HepG2 (cell line): ENCODE data around the gene TMEM219. TPM values are rescaled to one million over a fixed set of nuclear protein-coding genes. Genes with fewer than 3 reads are reported as not detected.

Experiments
- FOXK2 ChIP-seq: fragments of 450-650 bp; IDR thresholded peaks from 2 replicates; pipeline ENCODE4 v1.6.1; 2016
- JUND ChIP-seq: sonication (generic); formaldehyde crosslinking; IDR thresholded peaks from 2 replicates; pipeline ENCODE4 v1.8.0; 2022; ENCODE audit warnings: mild to moderate bottlenecking, missing genetic modification reagents
- KLF12 ChIP-seq: sonication (generic); formaldehyde crosslinking; IDR thresholded peaks from 2 replicates; pipeline ENCODE4 v1.4.0; 2020; ENCODE audit warnings: missing genetic modification reagents, borderline replicate concordance
- POLR2AphosphoS5 ChIP-seq: IDR thresholded peaks from 2 replicates; pipeline ENCODE4 v1.6.1; 2012; ENCODE audit warnings: low read depth, low read length
- ZIK1 ChIP-seq: sonication (generic); formaldehyde crosslinking; IDR thresholded peaks from 2 replicates; pipeline ENCODE4 v1.5.0; 2020; ENCODE audit warnings: mild to moderate bottlenecking, low read depth, missing genetic modification reagents, borderline replicate concordance
- ZNF296 ChIP-seq: sonication (generic); formaldehyde crosslinking; conservative IDR thresholded peaks from 2 replicates; pipeline ENCODE4 v1.5.0; 2020; ENCODE audit warnings: mild to moderate bottlenecking, missing genetic modification reagents
- ZNF329 ChIP-seq: sonication (generic); formaldehyde crosslinking; IDR thresholded peaks from 2 replicates; pipeline ENCODE4 v1.9.0; 2021; ENCODE audit warnings: low read depth, mild to moderate bottlenecking, missing genetic modification reagents
- ZNF446 ChIP-seq: sonication (generic); formaldehyde crosslinking; IDR thresholded peaks from 2 replicates; pipeline ENCODE4 v1.5.0; 2020; ENCODE audit warnings: mild to moderate bottlenecking, missing genetic modification reagents
- ZNF468 ChIP-seq: sonication (generic); formaldehyde crosslinking; IDR thresholded peaks from 2 replicates; pipeline ENCODE4 v1.8.0; 2022; ENCODE audit warnings: mild to moderate bottlenecking, moderate library complexity, missing genetic modification reagents
- ZNF496 ChIP-seq: sonication (generic); formaldehyde crosslinking; IDR thresholded peaks from 2 replicates; pipeline ENCODE4 v1.8.1; 2023; ENCODE audit warnings: mild to moderate bottlenecking, moderate library complexity, missing genetic modification reagents; ENCODE audit not compliant: insufficient replicate concordance
- ZNF549 ChIP-seq: sonication (generic); formaldehyde crosslinking; IDR thresholded peaks from 2 replicates; pipeline ENCODE4 v1.5.0; 2020; ENCODE audit warnings: missing genetic modification reagents
- ZNF556 ChIP-seq: sonication (generic); formaldehyde crosslinking; IDR thresholded peaks from 2 replicates; pipeline ENCODE4 v1.4.0; 2020; ENCODE audit warnings: mild to moderate bottlenecking, missing genetic modification reagents, borderline replicate concordance
- ZNF747 ChIP-seq: sonication (generic); formaldehyde crosslinking; IDR thresholded peaks from 2 replicates; pipeline ENCODE4 v1.8.1; 2023; ENCODE audit warnings: missing genetic modification reagents, mild to moderate bottlenecking, borderline replicate concordance
- ZNF782 ChIP-seq: sonication (generic); formaldehyde crosslinking; IDR thresholded peaks from 2 replicates; pipeline ENCODE4 v1.4.0; 2020; ENCODE audit warnings: missing genetic modification reagents, mild to moderate bottlenecking, borderline replicate concordance
- polyA plus RNA-seq, 8 experiments: library from polyadenylated mRNA; depleted of rRNA in 3 of 8; stranded (reverse) in 7 of 8; unstranded in 1 of 8; fragments of >200 nt; fragmentation: Illumina TruSeq in 4 of 8; extraction: Trizol in 4 of 8; gene quantifications; 2 replicates each; pipeline versions ENCODE4 v1.2.1 to v1.2.3, GENCODE V29; 2011 to 2016; ENCODE audit warnings: low read depth in 4 of 8, missing spikeins in 1 of 8, mixed read lengths in 1 of 8; ENCODE audit not compliant: insufficient read depth in 1 of 8
- total RNA-seq, 5 experiments: library from RNA; depleted of rRNA; stranded (reverse); fragments of >200 nt; fragmentation: Illumina TruSeq; extraction: Trizol; gene quantifications; 2 replicates each; pipeline ENCODE4 v1.2.3, GENCODE V29; 2016; ENCODE audit warnings: low read depth in 1 of 5
- TF ChIP-seq, protein P1 (sequence below): sonication (generic); formaldehyde crosslinking; IDR thresholded peaks from 2 replicates; pipeline ENCODE4 v1.4.0; 2020; ENCODE audit warnings: mild to moderate bottlenecking, missing genetic modification reagents
- TF ChIP-seq, protein P2 (sequence below): sonication (generic); formaldehyde crosslinking; IDR thresholded peaks from 2 replicates; pipeline ENCODE4 v1.4.0; 2020; ENCODE audit warnings: low read depth, missing genetic modification reagents
- TF ChIP-seq, protein P3 (sequence below): sonication (generic); formaldehyde crosslinking; IDR thresholded peaks from 2 replicates; pipeline ENCODE4 v1.8.1; 2023; ENCODE audit warnings: mild to moderate bottlenecking, moderate library complexity, missing genetic modification reagents
- TF ChIP-seq, protein P4 (sequence below): sonication (generic); formaldehyde crosslinking; IDR thresholded peaks from 2 replicates; pipeline ENCODE4 v1.5.0; 2020; ENCODE audit warnings: mild to moderate bottlenecking, missing genetic modification reagents
- TF ChIP-seq, protein P5 (sequence below): IDR thresholded peaks from 2 replicates; pipeline ENCODE4 v1.6.1; 2018; ENCODE audit warnings: missing genetic modification reagents

TMEM219 gene
- total and polyA plus RNA-seq, 2 of the 13 experiments (the other 11 are each of a cell fraction or from before 2014, with no cell fraction given): 105 to 115 TPM

DNA sequence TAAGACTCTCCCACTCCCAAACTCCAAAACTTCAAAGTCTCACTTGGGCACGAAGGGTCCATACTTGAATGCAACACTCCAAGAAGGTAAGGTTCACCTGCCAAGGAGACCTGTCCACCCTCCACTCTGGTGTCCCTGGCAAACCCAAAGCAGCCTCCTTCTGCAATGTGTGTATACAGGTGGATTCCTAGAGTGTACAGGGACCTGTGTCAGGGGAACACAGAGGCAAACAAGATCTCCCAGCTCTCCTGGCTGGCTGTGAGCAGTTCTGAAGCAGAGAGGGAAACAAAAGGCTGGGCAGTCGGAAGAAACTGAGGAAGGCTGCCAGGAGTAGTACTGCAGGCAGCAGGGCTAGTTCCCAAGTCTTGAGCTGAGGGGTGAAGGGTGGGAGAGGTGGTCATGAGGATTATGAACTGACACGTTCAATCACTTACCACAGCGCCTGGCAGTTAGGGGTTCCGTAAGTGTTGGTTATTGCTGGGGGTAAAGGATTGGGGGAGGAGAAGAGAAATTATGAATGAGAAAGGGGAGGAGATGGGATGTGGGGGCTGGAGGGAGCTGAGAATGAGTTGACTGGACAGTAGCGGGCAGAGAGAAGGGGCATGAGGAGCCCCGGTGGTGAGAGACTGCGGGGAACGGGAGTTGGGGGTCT, 36.6 kb upstream of the TMEM219 start (continued):
- TF ChIP-seq, protein P1, sequence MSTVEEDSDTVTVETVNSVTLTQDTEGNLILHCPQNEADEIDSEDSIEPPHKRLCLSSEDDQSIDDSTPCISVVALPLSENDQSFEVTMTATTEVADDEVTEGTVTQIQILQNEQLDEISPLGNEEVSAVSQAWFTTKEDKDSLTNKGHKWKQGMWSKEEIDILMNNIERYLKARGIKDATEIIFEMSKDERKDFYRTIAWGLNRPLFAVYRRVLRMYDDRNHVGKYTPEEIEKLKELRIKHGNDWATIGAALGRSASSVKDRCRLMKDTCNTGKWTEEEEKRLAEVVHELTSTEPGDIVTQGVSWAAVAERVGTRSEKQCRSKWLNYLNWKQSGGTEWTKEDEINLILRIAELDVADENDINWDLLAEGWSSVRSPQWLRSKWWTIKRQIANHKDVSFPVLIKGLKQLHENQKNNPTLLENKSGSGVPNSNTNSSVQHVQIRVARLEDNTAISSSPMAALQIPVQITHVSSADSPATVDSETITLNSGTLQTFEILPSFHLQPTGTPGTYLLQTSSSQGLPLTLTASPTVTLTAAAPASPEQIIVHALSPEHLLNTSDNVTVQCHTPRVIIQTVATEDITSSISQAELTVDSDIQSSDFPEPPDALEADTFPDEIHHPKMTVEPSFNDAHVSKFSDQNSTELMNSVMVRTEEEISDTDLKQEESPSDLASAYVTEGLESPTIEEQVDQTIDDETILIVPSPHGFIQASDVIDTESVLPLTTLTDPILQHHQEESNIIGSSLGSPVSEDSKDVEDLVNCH (CRISPR knock-in tag): 0 out of 2 replicates have a peak, but pooled peaks have one; percentile 38
- no peak for TF ChIP-seq ZNF549 (CRISPR knock-in tag)
- no peak for TF ChIP-seq KLF12 (CRISPR knock-in tag)
- TF ChIP-seq ZNF468 (CRISPR knock-in tag): no peak
- TF ChIP-seq ZNF782 (CRISPR knock-in tag): no peak
- TF ChIP-seq ZNF296 (CRISPR knock-in tag): 0 out of 2 replicates have a peak, but pooled peaks have one; percentile 26
- TF ChIP-seq, protein P2, sequence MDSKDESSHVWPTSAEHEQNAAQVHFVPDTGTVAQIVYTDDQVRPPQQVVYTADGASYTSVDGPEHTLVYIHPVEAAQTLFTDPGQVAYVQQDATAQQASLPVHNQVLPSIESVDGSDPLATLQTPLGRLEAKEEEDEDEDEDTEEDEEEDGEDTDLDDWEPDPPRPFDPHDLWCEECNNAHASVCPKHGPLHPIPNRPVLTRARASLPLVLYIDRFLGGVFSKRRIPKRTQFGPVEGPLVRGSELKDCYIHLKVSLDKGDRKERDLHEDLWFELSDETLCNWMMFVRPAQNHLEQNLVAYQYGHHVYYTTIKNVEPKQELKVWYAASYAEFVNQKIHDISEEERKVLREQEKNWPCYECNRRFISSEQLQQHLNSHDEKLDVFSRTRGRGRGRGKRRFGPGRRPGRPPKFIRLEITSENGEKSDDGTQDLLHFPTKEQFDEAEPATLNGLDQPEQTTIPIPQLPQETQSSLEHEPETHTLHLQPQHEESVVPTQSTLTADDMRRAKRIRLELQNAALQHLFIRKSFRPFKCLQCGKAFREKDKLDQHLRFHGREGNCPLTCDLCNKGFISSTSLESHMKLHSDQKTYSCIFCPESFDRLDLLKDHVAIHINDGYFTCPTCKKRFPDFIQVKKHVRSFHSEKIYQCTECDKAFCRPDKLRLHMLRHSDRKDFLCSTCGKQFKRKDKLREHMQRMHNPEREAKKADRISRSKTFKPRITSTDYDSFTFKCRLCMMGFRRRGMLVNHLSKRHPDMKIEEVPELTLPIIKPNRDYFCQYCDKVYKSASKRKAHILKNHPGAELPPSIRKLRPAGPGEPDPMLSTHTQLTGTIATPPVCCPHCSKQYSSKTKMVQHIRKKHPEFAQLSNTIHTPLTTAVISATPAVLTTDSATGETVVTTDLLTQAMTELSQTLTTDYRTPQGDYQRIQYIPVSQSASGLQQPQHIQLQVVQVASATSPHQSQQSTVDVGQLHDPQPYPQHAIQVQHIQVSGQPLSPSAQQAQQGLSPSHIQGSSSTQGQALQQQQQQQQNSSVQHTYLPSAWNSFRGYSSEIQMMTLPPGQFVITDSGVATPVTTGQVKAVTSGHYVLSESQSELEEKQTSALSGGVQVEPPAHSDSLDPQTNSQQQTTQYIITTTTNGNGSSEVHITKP (CRISPR knock-in tag): 0 out of 2 replicates have a peak, but pooled peaks have one; percentile 12
- no peak for TF ChIP-seq JUND (CRISPR knock-in tag)
- TF ChIP-seq ZIK1 (CRISPR knock-in tag): peak; percentile 6; the same call in 1 of the 2 replicates
- no peak for TF ChIP-seq ZNF747 (CRISPR knock-in tag)
- no peak for TF ChIP-seq FOXK2
- TF ChIP-seq POLR2AphosphoS5: no peak
- TF ChIP-seq ZNF556 (CRISPR knock-in tag): no peak
- no peak for TF ChIP-seq ZNF329
- TF ChIP-seq, protein P3, sequence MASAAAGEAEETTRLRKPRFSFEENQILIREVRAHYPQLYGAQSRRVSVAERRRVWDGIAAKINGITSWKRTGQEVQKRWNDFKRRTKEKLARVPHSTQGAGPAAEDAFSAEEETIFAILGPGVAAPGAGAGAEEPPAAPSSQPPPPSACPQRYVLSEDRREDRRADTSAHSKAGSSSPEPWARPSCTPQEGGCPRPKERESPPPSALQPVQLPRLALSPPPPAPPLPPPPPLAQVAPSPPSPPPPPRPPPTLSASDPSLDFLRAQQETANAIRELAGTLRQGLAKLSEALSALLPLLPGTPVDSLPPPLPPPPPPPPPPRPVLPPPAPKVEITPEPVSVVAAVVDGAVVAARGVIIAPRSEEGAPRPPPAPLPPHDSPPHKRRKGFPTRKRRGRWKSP: peak; percentile 8; the same call in 1 of the 2 replicates
- TF ChIP-seq, protein P4, sequence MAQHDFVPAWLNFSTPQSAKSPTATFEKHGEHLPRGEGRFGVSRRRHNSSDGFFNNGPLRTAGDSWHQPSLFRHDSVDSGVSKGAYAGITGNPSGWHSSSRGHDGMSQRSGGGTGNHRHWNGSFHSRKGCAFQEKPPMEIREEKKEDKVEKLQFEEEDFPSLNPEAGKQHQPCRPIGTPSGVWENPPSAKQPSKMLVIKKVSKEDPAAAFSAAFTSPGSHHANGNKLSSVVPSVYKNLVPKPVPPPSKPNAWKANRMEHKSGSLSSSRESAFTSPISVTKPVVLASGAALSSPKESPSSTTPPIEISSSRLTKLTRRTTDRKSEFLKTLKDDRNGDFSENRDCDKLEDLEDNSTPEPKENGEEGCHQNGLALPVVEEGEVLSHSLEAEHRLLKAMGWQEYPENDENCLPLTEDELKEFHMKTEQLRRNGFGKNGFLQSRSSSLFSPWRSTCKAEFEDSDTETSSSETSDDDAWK (CRISPR knock-in tag): no peak
- TF ChIP-seq, protein P5, sequence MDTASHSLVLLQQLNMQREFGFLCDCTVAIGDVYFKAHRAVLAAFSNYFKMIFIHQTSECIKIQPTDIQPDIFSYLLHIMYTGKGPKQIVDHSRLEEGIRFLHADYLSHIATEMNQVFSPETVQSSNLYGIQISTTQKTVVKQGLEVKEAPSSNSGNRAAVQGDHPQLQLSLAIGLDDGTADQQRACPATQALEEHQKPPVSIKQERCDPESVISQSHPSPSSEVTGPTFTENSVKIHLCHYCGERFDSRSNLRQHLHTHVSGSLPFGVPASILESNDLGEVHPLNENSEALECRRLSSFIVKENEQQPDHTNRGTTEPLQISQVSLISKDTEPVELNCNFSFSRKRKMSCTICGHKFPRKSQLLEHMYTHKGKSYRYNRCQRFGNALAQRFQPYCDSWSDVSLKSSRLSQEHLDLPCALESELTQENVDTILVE (CRISPR knock-in tag): no peak
- TF ChIP-seq ZNF446 (CRISPR knock-in tag): peak; percentile 12; the same call in 1 of the 2 replicates
- no peak for TF ChIP-seq ZNF496 (CRISPR knock-in tag)
